Activated CD4-positive, alpha-beta T cell treated with anti-CD3 and anti-CD28 coated beads for 4 hours (primary cell): Measurements from ENCODE around the gene ZNF341.

Experiments
- DNase-seq, 2 donors: peaks; one replicate each; pipeline ENCODE4 v3.0.0-alpha.2; 2020

ZNF341 gene

GRCh38 chr20:33827634-33828325, 96.0 kb downstream of the ZNF341 start:
- no peak for DNase-seq

- no peak for DNase-seq
These were observed 96.6 kb downstream of the ZNF341 start for GRCh38 chr20:33828326-33828844.

- DNase-seq: no peak
These were observed 97.3 kb downstream of the ZNF341 start for GRCh38 chr20:33828967-33829560.

GRCh38 chr20:33829636-33830035, 97.8 kb downstream of the ZNF341 start:
- no peak for DNase-seq

GRCh38 chr20:33830371-33830770, 98.6 kb downstream of the ZNF341 start:
- no peak for DNase-seq

- DNase-seq: no peak
These were observed 100.5 kb downstream of the ZNF341 start for GRCh38 chr20:33832103-33832804.

GRCh38 chr20:33833333-33833732, 101.5 kb downstream of the ZNF341 start:
- DNase-seq: no peak

- no peak for DNase-seq
These were observed 103.9 kb downstream of the ZNF341 start for GRCh38 chr20:33835615-33836172.

GRCh38 chr20:33836277-33836676, 104.5 kb downstream of the ZNF341 start:
- no peak for DNase-seq

- no peak for DNase-seq
These were observed 105.5 kb downstream of the ZNF341 start for GRCh38 chr20:33837096-33837830.

- DNase-seq: no peak
These were observed 106.5 kb downstream of the ZNF341 start for GRCh38 chr20:33838035-33838864.

- no peak for DNase-seq
These were observed 107.8 kb downstream of the ZNF341 start for GRCh38 chr20:33839591-33839990.

GRCh38 chr20:33840160-33840559, 108.4 kb downstream of the ZNF341 start:
- DNase-seq: no peak

GRCh38 chr20:33840759-33841435, 109.1 kb downstream of the ZNF341 start:
- no peak for DNase-seq

GRCh38 chr20:33841436-33841799, 109.6 kb downstream of the ZNF341 start:
- no peak for DNase-seq
